Activated CD8-positive, alpha-beta T cell treated with anti-CD3 and anti-CD28 coated beads for 36 hours (primary cell): Measurements from ENCODE around the gene DOCK2. TPM values are rescaled to one million over a fixed set of nuclear protein-coding genes. Genes with fewer than 3 reads are reported as not detected.

Experiments used
- ATAC-seq: fragments of 200-7000 bp; cut with Tn5 transposase; one replicate; pipeline ENCODE4 v1.10.0; 2021; ENCODE audit warnings: mild to moderate bottlenecking, moderate library complexity
- CTCF ChIA-PET: fragments of 350-600 bp; sonication (Branson Sonifier 250); formaldehyde crosslinking; loops from one replicate; lab custom pipeline; 2021; ENCODE audit warnings: antibody characterized with exemption; lab: Charles Lee
- POLR2A ChIA-PET: fragments of 350-600 bp; sonication (Branson Sonifier 250); formaldehyde crosslinking; loops from one replicate; lab custom pipeline; 2021; ENCODE audit warnings: antibody characterized with exemption; lab: Charles Lee
- DNase-seq: peaks from one replicate; pipeline ENCODE4 v3.0.0-alpha.2; 2020
- H3K27ac Mint-ChIP-seq: one replicate; pipeline ENCODE4 v1.8.0; 2021; ENCODE audit warnings: mild to moderate bottlenecking, mixed read lengths
- H3K27me3 Mint-ChIP-seq: one replicate; pipeline ENCODE4 v1.8.0; 2021; ENCODE audit warnings: mixed read lengths
- H3K36me3 Mint-ChIP-seq: one replicate; pipeline ENCODE4 v1.8.0; 2021; ENCODE audit warnings: low read depth, mixed read lengths
- H3K4me1 Mint-ChIP-seq: one replicate; pipeline ENCODE4 v1.8.0; 2021; ENCODE audit warnings: low read depth, mixed read lengths
- H3K4me3 Mint-ChIP-seq: one replicate; pipeline ENCODE4 v1.8.0; 2021; ENCODE audit warnings: mild to moderate bottlenecking, moderate library complexity, mixed read lengths
- H3K9me3 Mint-ChIP-seq: one replicate; pipeline ENCODE4 v1.8.0; 2021; ENCODE audit warnings: mixed read lengths
- intact Hi-C: fragments of 100-400 bp; cut with micrococcal nuclease; formaldehyde crosslinking; loops from one replicate; pipeline ENCODE4 v1.10.0; 2022
- total RNA-seq, 2 experiments: library from RNA; stranded (reverse); gene quantifications; one replicate each; pipeline ENCODE4 v1.2.3, GENCODE V29; 2021
- TF ChIP-seq, protein P1 (sequence below): fragments of 200-600 bp; IDR thresholded peaks from one replicate; pipeline ENCODE4 v1.8.0; 2022; ENCODE audit warnings: antibody characterized with exemption, mild to moderate bottlenecking

Gene DOCK2
- total RNA-seq, 2 experiments from 2014 or later = 180 to 181 TPM

DNA sequence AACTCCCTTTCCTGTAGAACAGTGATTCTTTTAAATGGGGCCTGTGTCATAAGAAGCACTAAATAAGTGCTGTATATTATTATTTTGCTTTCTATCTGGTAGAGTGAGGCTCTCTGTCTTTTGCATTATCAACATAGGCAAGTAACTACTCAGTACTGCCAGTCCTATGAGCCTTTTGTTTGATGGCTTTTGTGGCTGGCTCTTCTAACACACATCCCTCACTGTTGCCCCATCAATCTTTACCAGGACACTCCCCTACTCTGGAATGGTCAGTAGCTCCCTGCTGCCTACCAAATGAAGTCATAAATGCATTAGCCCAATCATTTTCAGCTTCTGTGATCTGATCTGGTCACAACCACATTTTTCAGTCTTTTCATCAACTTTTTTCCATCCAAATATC is 205.6 kb downstream of the DOCK2 start:
- Mint-ChIP-seq H3K4me3 (no peak overlapping the region), H3K27ac (no peak overlapping the region)
- intact Hi-C loops = no loop called here

DNA sequence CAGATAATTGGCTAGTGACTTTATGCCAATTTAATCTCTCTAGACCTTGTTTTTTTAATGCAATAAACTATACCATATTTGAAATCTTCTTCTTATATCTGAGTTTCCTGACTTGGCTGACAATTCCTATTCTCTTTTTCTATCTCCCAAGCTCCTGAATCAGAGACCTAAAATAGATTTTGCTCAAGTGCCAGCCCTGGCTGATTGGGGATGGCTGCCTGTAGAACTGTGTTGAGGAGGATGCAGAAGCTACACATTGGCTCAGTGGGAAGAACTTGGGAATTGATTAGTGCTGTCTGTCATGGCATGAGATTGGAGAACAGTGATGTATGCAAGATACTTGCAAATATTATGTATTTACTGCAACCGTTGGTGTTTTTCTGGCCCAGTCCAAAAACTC is 210.4 kb downstream of the DOCK2 start:
- ATAC-seq (no peak), DNase-seq (no peak)
- intact Hi-C loops = no loop called here
- H3K27me3 Mint-ChIP-seq = no peaks in the 10 kb centered on the region
- ChIA-PET CTCF (no interaction called here), POLR2A (no interaction called here)
- TF ChIP-seq, protein P1, sequence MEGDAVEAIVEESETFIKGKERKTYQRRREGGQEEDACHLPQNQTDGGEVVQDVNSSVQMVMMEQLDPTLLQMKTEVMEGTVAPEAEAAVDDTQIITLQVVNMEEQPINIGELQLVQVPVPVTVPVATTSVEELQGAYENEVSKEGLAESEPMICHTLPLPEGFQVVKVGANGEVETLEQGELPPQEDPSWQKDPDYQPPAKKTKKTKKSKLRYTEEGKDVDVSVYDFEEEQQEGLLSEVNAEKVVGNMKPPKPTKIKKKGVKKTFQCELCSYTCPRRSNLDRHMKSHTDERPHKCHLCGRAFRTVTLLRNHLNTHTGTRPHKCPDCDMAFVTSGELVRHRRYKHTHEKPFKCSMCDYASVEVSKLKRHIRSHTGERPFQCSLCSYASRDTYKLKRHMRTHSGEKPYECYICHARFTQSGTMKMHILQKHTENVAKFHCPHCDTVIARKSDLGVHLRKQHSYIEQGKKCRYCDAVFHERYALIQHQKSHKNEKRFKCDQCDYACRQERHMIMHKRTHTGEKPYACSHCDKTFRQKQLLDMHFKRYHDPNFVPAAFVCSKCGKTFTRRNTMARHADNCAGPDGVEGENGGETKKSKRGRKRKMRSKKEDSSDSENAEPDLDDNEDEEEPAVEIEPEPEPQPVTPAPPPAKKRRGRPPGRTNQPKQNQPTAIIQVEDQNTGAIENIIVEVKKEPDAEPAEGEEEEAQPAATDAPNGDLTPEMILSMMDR = no peak
- no peak overlapping the region for H3K27ac Mint-ChIP-seq
- peaks cover 7% of the 10 kb centered on the region for H3K4me1 Mint-ChIP-seq
- no peak overlapping the region for H3K4me3 Mint-ChIP-seq
- H3K9me3 Mint-ChIP-seq = peaks cover 31% of the 10 kb centered on the region
- peaks cover 87% of the 10 kb centered on the region for H3K36me3 Mint-ChIP-seq

More for the DNA sequence above, 205.6 kb downstream of the DOCK2 start:
- ChIA-PET CTCF (no interaction called here), POLR2A (no interaction called here)
- DNase-seq = no peak
- H3K27me3 Mint-ChIP-seq = no peaks in the 10 kb centered on the region
- ATAC-seq = no peak
- peaks cover 9% of the 10 kb centered on the region for H3K4me1 Mint-ChIP-seq
- peaks cover 86% of the 10 kb centered on the region for H3K36me3 Mint-ChIP-seq
- TF ChIP-seq, protein P1 = no peak
- H3K9me3 Mint-ChIP-seq = peaks cover 2% of the 10 kb centered on the region

DNA sequence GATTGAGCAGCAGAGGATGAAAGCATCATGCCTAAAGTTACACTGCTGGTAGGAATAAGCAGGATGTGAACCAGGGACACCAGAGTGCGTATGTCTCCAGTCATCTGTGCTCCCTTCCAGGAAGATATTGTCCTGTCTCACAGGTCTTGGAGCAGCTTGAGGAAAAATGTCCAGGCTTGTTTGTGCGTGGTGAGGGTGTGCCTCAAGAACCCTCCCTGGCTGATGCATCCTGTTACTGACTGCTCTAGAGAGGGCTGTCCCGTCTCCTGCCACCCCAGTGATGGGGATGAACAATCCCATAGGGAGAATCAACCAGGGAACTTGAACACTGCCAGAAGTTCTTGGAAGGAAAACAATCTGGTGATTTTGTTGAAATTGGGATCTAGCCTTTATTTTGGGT is 211.2 kb downstream of the DOCK2 start:
- TF ChIP-seq, protein P1 = no peak
- CTCF ChIA-PET = no interaction called here
- peaks cover 38% of the 10 kb centered on the region for H3K9me3 Mint-ChIP-seq
- H3K27me3 Mint-ChIP-seq = no peaks in the 10 kb centered on the region
- intact Hi-C loops = no loop called here
- H3K4me3 Mint-ChIP-seq = no peak overlapping the region
- peaks cover 88% of the 10 kb centered on the region for H3K36me3 Mint-ChIP-seq
- no peak for ATAC-seq
- DNase-seq = no peak
- H3K27ac Mint-ChIP-seq = no peak overlapping the region
- POLR2A ChIA-PET = no interaction called here
- H3K4me1 Mint-ChIP-seq = peaks cover 8% of the 10 kb centered on the region

DNA sequence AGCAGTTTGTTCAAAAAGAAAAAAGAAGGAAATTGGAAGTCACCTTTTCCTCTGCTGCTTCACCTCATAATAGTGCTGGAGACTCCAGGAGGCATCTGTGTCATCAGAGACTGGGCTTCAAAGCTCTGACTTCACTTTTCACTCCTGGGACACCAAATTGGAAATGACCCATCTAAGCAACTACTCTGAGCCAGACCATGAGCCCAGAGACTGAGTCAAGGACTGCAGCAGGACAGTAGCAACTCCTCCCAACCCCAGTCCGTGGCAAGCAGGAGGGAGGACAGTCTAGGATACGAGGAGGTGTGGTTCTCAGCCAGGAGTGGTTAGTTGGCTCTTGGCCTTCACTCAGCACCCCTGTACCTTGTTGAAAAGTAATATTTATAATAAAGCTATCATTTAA is 211.7 kb downstream of the DOCK2 start:
- Mint-ChIP-seq H3K9me3 (peaks cover 39% of the 10 kb centered on the region), H3K4me3 (no peak overlapping the region), H3K36me3 (peaks cover 89% of the 10 kb centered on the region), H3K4me1 (peaks cover 10% of the 10 kb centered on the region), H3K27me3 (no peaks in the 10 kb centered on the region), H3K27ac (no peak overlapping the region)
- CTCF ChIA-PET = no interaction called here
- DNase-seq (no peak), ATAC-seq (no peak)
- TF ChIP-seq, protein P1 = no peak
- intact Hi-C loops = no loop called here
- POLR2A ChIA-PET = no interaction called here

DNA sequence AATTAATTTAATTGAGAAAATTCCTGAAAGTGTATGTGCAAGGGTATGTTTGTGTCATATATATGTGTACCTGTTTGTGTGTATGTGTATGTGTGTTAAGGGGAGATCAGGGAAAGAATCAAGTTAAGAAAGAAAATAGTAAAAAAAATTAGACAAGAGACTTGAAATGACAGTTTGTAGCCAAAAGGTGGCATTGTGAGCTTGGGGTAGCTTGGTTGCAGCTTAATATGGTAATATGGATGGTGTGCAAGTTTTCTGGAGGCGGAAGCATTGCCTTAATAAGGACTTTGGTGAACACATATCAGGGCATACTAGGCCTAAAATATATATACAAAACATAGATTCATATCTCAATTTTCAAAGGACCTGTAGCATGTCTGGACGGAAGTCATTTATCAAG is 213.3 kb downstream of the DOCK2 start:
- H3K27me3 Mint-ChIP-seq = no peaks in the 10 kb centered on the region
- ATAC-seq (no peak), DNase-seq (peak; percentile 11)
- H3K27ac Mint-ChIP-seq = no peak overlapping the region
- peaks cover 41% of the 10 kb centered on the region for H3K9me3 Mint-ChIP-seq
- ChIA-PET CTCF (interaction anchor here (1.5 to 1.6 kb wide), 2 partner anchors 10 to 167 kb away, joined by 3 to 4 read pairs; no protein-coding TSS in a partner anchor), POLR2A (no interaction called here)
- H3K4me3 Mint-ChIP-seq = no peak overlapping the region
- H3K4me1 Mint-ChIP-seq = peaks cover 8% of the 10 kb centered on the region
- intact Hi-C loops = no loop called here
- TF ChIP-seq, protein P1 = peak; percentile 28
- H3K36me3 Mint-ChIP-seq = peaks cover 76% of the 10 kb centered on the region
